Measurements from ENCODE around the gene ARHGEF25. TPM values are rescaled to one million over a fixed set of nuclear protein-coding genes. Genes with fewer than 3 reads are reported as not detected.

Gene ARHGEF25
- total RNA-seq, 1 donor, result 23.9 TPM

DNA sequence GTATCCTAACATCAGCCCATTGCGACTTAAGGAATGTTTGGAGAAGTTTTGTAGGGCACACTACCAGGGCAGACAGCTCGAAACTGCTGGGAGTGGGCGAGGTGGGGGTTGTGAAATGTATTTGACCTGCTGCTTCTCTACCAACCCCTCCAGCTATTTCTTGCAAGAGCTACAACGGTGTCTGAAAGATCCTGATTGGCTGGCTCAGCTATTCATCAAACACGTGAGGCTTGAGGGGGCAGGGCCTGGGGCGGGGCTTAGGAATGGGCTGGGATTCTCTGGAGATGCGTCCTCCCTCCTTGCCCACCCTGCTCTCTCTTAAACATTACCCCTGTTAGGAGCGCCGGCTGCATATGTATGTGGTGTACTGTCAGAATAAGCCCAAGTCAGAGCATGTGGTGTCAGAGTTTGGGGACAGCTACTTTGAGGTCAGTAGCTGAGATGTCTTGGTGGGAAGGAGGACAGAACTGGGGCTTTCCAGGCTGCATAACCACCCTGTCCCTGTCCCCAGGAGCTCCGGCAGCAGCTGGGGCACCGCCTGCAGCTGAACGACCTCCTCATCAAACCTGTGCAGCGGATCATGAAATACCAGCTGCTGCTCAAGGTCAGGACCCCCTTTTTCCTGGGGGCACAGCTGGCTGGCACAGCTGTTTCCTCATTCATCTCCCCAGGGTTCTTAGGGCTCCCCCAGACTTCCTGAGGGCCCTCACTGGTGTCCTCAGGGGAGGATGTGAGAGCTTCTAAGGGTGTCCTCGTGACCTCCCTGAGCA, 3.1 kb downstream of the ARHGEF25 start:
- Histone ChIP-seq H3K4me1 (ENCODE audit: insufficient read depth, low read length) (peaks cover 17% of the 10 kb centered on the region), H3K27me3 (ENCODE audit: insufficient read depth, low read length) (peaks cover 4% of the 10 kb centered on the region), H3K4me2 (ENCODE audit: insufficient read depth, low read length) (no peak overlapping the region), H3K4me3 (ENCODE audit: insufficient read depth, low read length) (no peak overlapping the region), H3K9me3 (ENCODE audit: low read depth, low read length) (no peaks in the 10 kb centered on the region), H2AFZ (ENCODE audit: low read length) (no peak overlapping the region), H3K79me2 (ENCODE audit: insufficient read depth, low read length) (no peaks in the 10 kb centered on the region), H3K27ac (ENCODE audit: low read depth, low read length) (no peak overlapping the region), H4K20me1 (ENCODE audit: insufficient read depth, low read length) (no peaks in the 10 kb centered on the region), H3K36me3 (ENCODE audit: insufficient read depth, low read length) (peaks cover 7% of the 10 kb centered on the region)
- peak; percentile 88 for DNase-seq (ENCODE audit: insufficient read length, low spot score, missing footprints)
- TF ChIP-seq CTCF (IDR thresholded peaks at IDR 0.05; ENCODE audit: extremely low read depth, low read depth, low read length), result no peak

DNA sequence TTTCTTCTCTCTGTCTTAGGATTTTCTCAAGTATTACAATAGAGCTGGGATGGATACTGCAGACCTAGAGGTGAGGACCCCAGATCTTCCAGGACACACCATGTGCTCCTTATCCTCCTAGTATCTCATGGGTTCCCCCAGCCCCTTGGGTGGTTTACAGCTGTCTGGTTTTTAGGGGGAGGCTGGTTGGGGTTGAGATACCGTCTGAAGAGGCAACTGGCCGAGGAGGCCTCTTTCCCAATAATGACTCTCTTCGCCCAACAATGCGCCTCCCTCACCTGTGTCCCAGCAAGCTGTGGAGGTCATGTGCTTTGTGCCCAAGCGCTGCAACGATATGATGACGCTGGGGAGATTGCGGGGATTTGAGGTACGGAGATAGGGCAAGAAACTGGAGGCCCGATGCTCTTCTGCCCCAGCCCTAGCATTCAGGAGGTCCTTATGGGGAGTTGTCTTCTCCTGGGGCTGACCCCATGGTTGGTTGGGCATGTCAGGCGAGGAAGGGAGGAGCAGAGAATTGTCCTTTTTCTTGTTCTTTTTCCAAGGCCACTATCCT, 3.8 kb downstream of the ARHGEF25 start:
- Histone ChIP-seq H3K4me1 (ENCODE audit: insufficient read depth, low read length) (peaks cover 17% of the 10 kb centered on the region), H3K36me3 (ENCODE audit: insufficient read depth, low read length) (peaks cover 7% of the 10 kb centered on the region), H4K20me1 (ENCODE audit: insufficient read depth, low read length) (no peaks in the 10 kb centered on the region), H3K4me2 (ENCODE audit: insufficient read depth, low read length) (no peak overlapping the region), H2AFZ (ENCODE audit: low read length) (no peak overlapping the region), H3K79me2 (ENCODE audit: insufficient read depth, low read length) (no peaks in the 10 kb centered on the region), H3K27me3 (ENCODE audit: insufficient read depth, low read length) (peaks cover 8% of the 10 kb centered on the region), H3K27ac (ENCODE audit: low read depth, low read length) (no peak overlapping the region), H3K9me3 (ENCODE audit: low read depth, low read length) (no peaks in the 10 kb centered on the region), H3K4me3 (ENCODE audit: insufficient read depth, low read length) (no peak overlapping the region)
- TF ChIP-seq CTCF (IDR thresholded peaks at IDR 0.05; ENCODE audit: extremely low read depth, low read depth, low read length), result no peak
- DNase-seq (ENCODE audit: insufficient read length, low spot score, missing footprints), result peak; percentile 73

GRCh38 chr12:57615637-57616036, 4.4 kb downstream of the ARHGEF25 start:
- TF ChIP-seq CTCF (IDR thresholded peaks at IDR 0.05; ENCODE audit: extremely low read depth, low read depth, low read length), result no peak
- Histone ChIP-seq H4K20me1 (ENCODE audit: insufficient read depth, low read length) (no peaks in the 10 kb centered on the region), H3K27me3 (ENCODE audit: insufficient read depth, low read length) (peaks cover 14% of the 10 kb centered on the region), H3K4me3 (ENCODE audit: insufficient read depth, low read length) (no peak overlapping the region), H3K79me2 (ENCODE audit: insufficient read depth, low read length) (no peaks in the 10 kb centered on the region), H3K36me3 (ENCODE audit: insufficient read depth, low read length) (peaks cover 7% of the 10 kb centered on the region), H3K4me1 (ENCODE audit: insufficient read depth, low read length) (peaks cover 14% of the 10 kb centered on the region), H3K9me3 (ENCODE audit: low read depth, low read length) (no peaks in the 10 kb centered on the region), H3K27ac (ENCODE audit: low read depth, low read length) (no peak overlapping the region), H3K4me2 (ENCODE audit: insufficient read depth, low read length) (no peak overlapping the region), H2AFZ (ENCODE audit: low read length) (no peak overlapping the region)
- DNase-seq (ENCODE audit: insufficient read length, low spot score, missing footprints), result no peak

GRCh38 chr12:57616383-57617101, 5.3 kb downstream of the ARHGEF25 start:
- no peak for TF ChIP-seq CTCF (IDR thresholded peaks at IDR 0.05; ENCODE audit: extremely low read depth, low read depth, low read length)
- Histone ChIP-seq H3K36me3 (ENCODE audit: insufficient read depth, low read length) (peaks cover 7% of the 10 kb centered on the region), H4K20me1 (ENCODE audit: insufficient read depth, low read length) (no peaks in the 10 kb centered on the region), H3K79me2 (ENCODE audit: insufficient read depth, low read length) (no peaks in the 10 kb centered on the region), H3K4me2 (ENCODE audit: insufficient read depth, low read length) (no peak overlapping the region), H3K4me1 (ENCODE audit: insufficient read depth, low read length) (peaks cover 14% of the 10 kb centered on the region), H3K4me3 (ENCODE audit: insufficient read depth, low read length) (no peak overlapping the region), H3K9me3 (ENCODE audit: low read depth, low read length) (no peaks in the 10 kb centered on the region), H3K27ac (ENCODE audit: low read depth, low read length) (no peak overlapping the region), H2AFZ (ENCODE audit: low read length) (no peak overlapping the region), H3K27me3 (ENCODE audit: insufficient read depth, low read length) (peaks cover 23% of the 10 kb centered on the region)
- DNase-seq (ENCODE audit: insufficient read length, low spot score, missing footprints), result peak; percentile 94

Data from osteoblast (primary cell).